Endothelial cell (in vitro differentiated cells): ENCODE measurements around the gene PTPRD. TPM values are rescaled to one million over a fixed set of nuclear protein-coding genes. Genes with fewer than 3 reads are reported as not detected.

ENCODE experiments used
- DNase-seq: peaks from one replicate; pipeline ENCODE4 v3.0.0; 2021; ENCODE audit warnings: low spot score
- H3K27ac Mint-ChIP-seq: one replicate; pipeline ENCODE4 v1.8.0; 2021; ENCODE audit warnings: mixed read lengths, inconsistent platforms; ENCODE audit not compliant: unreplicated experiment
- H3K27me3 Mint-ChIP-seq: one replicate; pipeline ENCODE4 v1.8.0; 2021; ENCODE audit warnings: mild to moderate bottlenecking, moderate library complexity, mixed read lengths, inconsistent platforms; ENCODE audit not compliant: unreplicated experiment
- H3K36me3 Mint-ChIP-seq: one replicate; pipeline ENCODE4 v1.8.0; 2021; ENCODE audit warnings: mild to moderate bottlenecking, low read depth, mixed read lengths, inconsistent platforms; ENCODE audit not compliant: unreplicated experiment
- H3K4me1 Mint-ChIP-seq: one replicate; pipeline ENCODE4 v1.8.0; 2021; ENCODE audit warnings: mild to moderate bottlenecking, mixed read lengths, inconsistent platforms; ENCODE audit not compliant: unreplicated experiment
- H3K4me3 Mint-ChIP-seq: one replicate; pipeline ENCODE4 v1.8.0; 2021; ENCODE audit warnings: mild to moderate bottlenecking, mixed read lengths, inconsistent platforms; ENCODE audit not compliant: unreplicated experiment
- H3K9me3 Mint-ChIP-seq: one replicate; pipeline ENCODE4 v1.8.0; 2021; ENCODE audit warnings: mixed read lengths, inconsistent platforms; ENCODE audit not compliant: unreplicated experiment
- CTCF ChIP-seq: fragments of 200-600 bp; sonication (generic); IDR thresholded peaks from one replicate; pipeline ENCODE4 v1.5.0; 2021; ENCODE audit warnings: antibody characterized with exemption; ENCODE audit not compliant: unreplicated experiment
- total RNA-seq: library from RNA; stranded (reverse); fragmentation: NEBNext Ultra II Directional; extraction: Animal tissue kit (Norgen Biotek cat#: 25700); gene quantifications from one replicate; pipeline ENCODE4 v1.2.1, GENCODE V29; 2021; ENCODE audit not compliant: unreplicated experiment

The PTPRD gene
- total RNA-seq, 1 donor from 2014 or later = 47.8 TPM

- no peak for TF ChIP-seq CTCF
- peaks cover 2% of the 10 kb centered on the region for H3K27me3 Mint-ChIP-seq
- no peaks in the 10 kb centered on the region for H3K36me3 Mint-ChIP-seq
Measured at GRCh38 chr9:8823131-8823895, 1789.5 kb downstream of the PTPRD start.

GRCh38 chr9:8822667-8823025 is 1790.2 kb downstream of the PTPRD start:
- no peaks in the 10 kb centered on the region for H3K4me1 Mint-ChIP-seq
- H3K27me3 Mint-ChIP-seq = peaks cover 2% of the 10 kb centered on the region
- no peak overlapping the region for H3K27ac Mint-ChIP-seq
- no peak overlapping the region for H3K4me3 Mint-ChIP-seq
- no peaks in the 10 kb centered on the region for H3K36me3 Mint-ChIP-seq
- DNase-seq = no peak
- H3K9me3 Mint-ChIP-seq = no peaks in the 10 kb centered on the region
- no peak for TF ChIP-seq CTCF

More at GRCh38 chr9:8823131-8823895, 1789.5 kb downstream of the PTPRD start:
- H3K4me1 Mint-ChIP-seq = no peaks in the 10 kb centered on the region
- no peaks in the 10 kb centered on the region for H3K9me3 Mint-ChIP-seq
- H3K27ac Mint-ChIP-seq = peak overlapping the region; percentile 68
- H3K4me3 Mint-ChIP-seq = no peak overlapping the region
- no peak for DNase-seq

- Mint-ChIP-seq H3K27me3 (peaks cover 2% of the 10 kb centered on the region), H3K9me3 (no peaks in the 10 kb centered on the region), H3K27ac (no peak overlapping the region)
Measured at GRCh38 chr9:8821910-8822666, 1790.7 kb downstream of the PTPRD start.

GRCh38 chr9:8817335-8817734 is 1795.5 kb downstream of the PTPRD start:
- TF ChIP-seq CTCF = no peak
- Mint-ChIP-seq H3K4me1 (peaks cover 5% of the 10 kb centered on the region), H3K36me3 (no peaks in the 10 kb centered on the region), H3K27ac (no peak overlapping the region), H3K27me3 (no peaks in the 10 kb centered on the region), H3K4me3 (no peak overlapping the region), H3K9me3 (no peaks in the 10 kb centered on the region)
- DNase-seq = no peak

More at GRCh38 chr9:8821910-8822666, 1790.7 kb downstream of the PTPRD start:
- no peak for TF ChIP-seq CTCF
- Mint-ChIP-seq H3K4me3 (no peak overlapping the region), H3K4me1 (no peaks in the 10 kb centered on the region), H3K36me3 (no peaks in the 10 kb centered on the region)
- no peak for DNase-seq

- H3K4me3 Mint-ChIP-seq = no peak overlapping the region
- no peak for TF ChIP-seq CTCF
- peaks cover 5% of the 10 kb centered on the region for H3K4me1 Mint-ChIP-seq
- no peaks in the 10 kb centered on the region for H3K9me3 Mint-ChIP-seq
- no peaks in the 10 kb centered on the region for H3K27me3 Mint-ChIP-seq
- H3K36me3 Mint-ChIP-seq = no peaks in the 10 kb centered on the region
- peak; percentile 15 for DNase-seq
- peak overlapping the region; percentile 49 for H3K27ac Mint-ChIP-seq
Measured at GRCh38 chr9:8816361-8816760, 1796.4 kb downstream of the PTPRD start.
